Measurements from ENCODE around the gene PPP1R37. TPM values are rescaled to one million over a fixed set of nuclear protein-coding genes. Genes with fewer than 3 reads are reported as not detected.

The PPP1R37 gene
- total RNA-seq, 4 donors from 2014 or later, result 34.9 to 59.7 (median 42.9) TPM

GRCh38 chr19:45179072-45179891, 86.3 kb downstream of the PPP1R37 start:
- H3K27me3 ChIP-seq, result no peaks in the 10 kb centered on the region
- peaks cover 15 to 25% of the 10 kb centered on the region in 2 donors for H3K4me1 ChIP-seq
- intact Hi-C loops (cut with DNase I), result no loop called here
- 0 to 3% methylated on average over 13 to 23 of the region's 97 CpGs for WGBS, 2 donors
- TF ChIP-seq POLR2A (IDR thresholded peaks at IDR 0.05) (no peak), CTCF (IDR thresholded peaks at IDR 0.05) (no peak)
- peak overlapping the region; percentile 2 to 76 (median 44) for H3K27ac ChIP-seq
- H3K36me3 ChIP-seq, result no peaks in the 10 kb centered on the region
- peak overlapping the region; percentile 28 to 75 (median 51) for H3K4me3 ChIP-seq (replicated peaks in 1 of 3)
- DNase-seq, result peak; percentile 43 to 51
- no peaks in the 10 kb centered on the region for H3K9me3 ChIP-seq

DNA sequence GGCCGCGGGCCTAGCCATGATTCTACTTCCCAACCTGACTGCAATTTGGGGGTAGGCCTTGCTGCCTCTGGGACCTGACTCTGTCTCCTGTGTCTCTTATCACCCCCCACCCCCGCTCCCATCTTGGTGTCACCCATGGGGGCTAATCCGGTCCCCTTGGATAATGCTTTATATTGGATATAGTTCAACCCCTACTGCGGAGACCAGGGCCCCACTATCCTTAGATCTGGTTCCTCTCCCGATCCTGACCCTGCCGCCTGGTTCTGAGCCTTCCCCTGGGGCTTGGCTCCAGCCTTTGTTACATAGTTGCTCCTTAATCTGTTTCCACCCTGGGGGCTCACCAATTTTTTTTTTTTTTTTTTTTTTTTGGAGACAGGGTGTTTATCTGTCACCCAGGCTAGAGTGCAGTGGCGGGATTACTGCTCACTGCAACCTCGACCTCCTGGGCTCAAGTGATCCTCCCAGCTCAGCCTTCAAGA, 87.0 kb downstream of the PPP1R37 start:
- Histone ChIP-seq H3K4me1 (peaks cover 15 to 25% of the 10 kb centered on the region in 2 donors), H3K4me3 (replicated peaks in 1 of 3) (peak overlapping the region in 1 of 3 donors; percentile 75), H3K27ac (no peak overlapping the region), H3K9me3 (no peaks in the 10 kb centered on the region), H3K36me3 (no peaks in the 10 kb centered on the region), H3K27me3 (no peaks in the 10 kb centered on the region)
- TF ChIP-seq CTCF (IDR thresholded peaks at IDR 0.05), result no peak
- TF ChIP-seq POLR2A (IDR thresholded peaks at IDR 0.05), result no peak
- no peak for DNase-seq
- intact Hi-C loops (cut with DNase I), result loop anchor here (2.0 kb wide), 1 partner anchor 93 kb away; no protein-coding TSS in a partner anchor
- WGBS, 2 donors, result 63 to 73% methylated on average over 7 to 9 of the region's 9 CpGs

DNA sequence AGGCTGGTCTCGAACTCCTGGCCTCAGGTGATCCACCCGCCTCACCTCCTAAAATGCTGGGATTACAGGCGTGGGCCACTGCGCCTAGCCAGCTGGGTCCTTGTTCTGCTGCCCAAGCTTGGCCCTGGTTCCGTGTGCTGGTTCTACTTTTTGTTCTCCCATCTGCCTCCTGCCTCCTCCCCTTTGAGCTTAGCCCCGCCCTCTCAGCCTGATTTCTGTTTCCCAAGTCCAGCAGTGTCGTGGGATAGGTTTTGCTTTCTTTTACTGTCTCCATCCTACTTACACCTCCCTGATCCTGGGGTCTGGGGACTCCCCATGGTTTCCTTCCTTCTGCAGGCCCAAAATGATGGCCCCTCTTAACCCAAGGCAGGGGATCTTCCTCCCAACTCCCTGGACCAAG, 88.0 kb downstream of the PPP1R37 start:
- no peaks in the 10 kb centered on the region for H3K36me3 ChIP-seq
- no peak for DNase-seq
- H3K9me3 ChIP-seq, result no peaks in the 10 kb centered on the region
- H3K27me3 ChIP-seq, result no peaks in the 10 kb centered on the region
- TF ChIP-seq CTCF (IDR thresholded peaks at IDR 0.05) (no peak), POLR2A (IDR thresholded peaks at IDR 0.05) (no peak)
- peaks cover 15 to 25% of the 10 kb centered on the region in 2 donors for H3K4me1 ChIP-seq
- H3K27ac ChIP-seq, result no peak overlapping the region
- WGBS, 2 donors, result 90 to 91% methylated on average over 7 of the region's 7 CpGs
- no peak overlapping the region for H3K4me3 ChIP-seq (replicated peaks in 1 of 3)
- intact Hi-C loops (cut with DNase I), result loop anchor here (2.0 kb wide), 1 partner anchor 94 kb away; no protein-coding TSS in a partner anchor

- Histone ChIP-seq H3K27ac (no peak overlapping the region), H3K27me3 (no peaks in the 10 kb centered on the region), H3K4me1 (peaks cover 7 to 14% of the 10 kb centered on the region in 2 donors), H3K4me3 (replicated peaks in 1 of 3) (no peak overlapping the region), H3K9me3 (no peaks in the 10 kb centered on the region), H3K36me3 (no peaks in the 10 kb centered on the region)
- TF ChIP-seq POLR2A (IDR thresholded peaks at IDR 0.05) (no peak), CTCF (IDR thresholded peaks at IDR 0.05) (no peak)
- intact Hi-C loops (cut with DNase I), result no loop called here
- DNase-seq, result no peak
- WGBS, 2 donors, result 82 to 90% methylated on average over 4 of the region's 4 CpGs
Measured at GRCh38 chr19:45182758-45183157, 89.8 kb downstream of the PPP1R37 start.

DNA sequence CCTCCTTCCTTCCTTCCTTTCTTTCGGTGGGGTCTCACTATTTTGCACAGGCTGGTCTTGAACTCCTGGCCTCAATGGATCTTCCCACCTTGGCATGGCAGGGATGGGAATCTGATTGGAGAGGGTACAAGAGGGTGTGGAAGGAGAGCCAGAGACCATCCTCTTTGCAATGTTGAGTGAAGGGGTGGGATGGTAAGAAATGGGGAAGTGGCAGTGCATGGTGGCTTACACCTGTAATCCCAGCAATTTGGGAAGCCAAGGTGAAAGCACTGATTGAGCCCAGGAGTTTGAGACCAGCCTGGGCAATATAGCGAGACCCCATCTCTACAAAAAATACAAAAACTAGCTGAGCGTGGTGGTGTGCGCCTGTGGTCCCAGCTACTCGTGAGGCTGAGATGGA, 91.1 kb downstream of the PPP1R37 start:
- peaks cover 7 to 14% of the 10 kb centered on the region in 2 donors for H3K4me1 ChIP-seq
- 91 to 92% methylated on average over 5 of the region's 5 CpGs for WGBS, 2 donors
- no peaks in the 10 kb centered on the region for H3K9me3 ChIP-seq
- no peak overlapping the region for H3K4me3 ChIP-seq (replicated peaks in 1 of 3)
- TF ChIP-seq POLR2A (IDR thresholded peaks at IDR 0.05), result no peak
- TF ChIP-seq CTCF (IDR thresholded peaks at IDR 0.05), result no peak
- intact Hi-C loops (cut with DNase I), result no loop called here
- no peaks in the 10 kb centered on the region for H3K27me3 ChIP-seq
- no peak overlapping the region for H3K27ac ChIP-seq
- no peak for DNase-seq
- no peaks in the 10 kb centered on the region for H3K36me3 ChIP-seq

Measured in thyroid gland (tissue), 4 donors.